HG03342 (cell line): ENCODE data around the gene RIMBP3C.
"Not testable (repeated sequence)": the region's sequence is repeated elsewhere in the genome, so short reads cannot be mapped to it uniquely, and the experiment has no call there.

Source experiments
- ATAC-seq: cut with Tn5 transposase; IDR thresholded peaks from one replicate; pipeline ENCODE4 v1.9.1; 2021; ENCODE audit warnings: mild to moderate bottlenecking, moderate library complexity; ENCODE audit not compliant: unreplicated experiment

Gene RIMBP3C

DNA sequence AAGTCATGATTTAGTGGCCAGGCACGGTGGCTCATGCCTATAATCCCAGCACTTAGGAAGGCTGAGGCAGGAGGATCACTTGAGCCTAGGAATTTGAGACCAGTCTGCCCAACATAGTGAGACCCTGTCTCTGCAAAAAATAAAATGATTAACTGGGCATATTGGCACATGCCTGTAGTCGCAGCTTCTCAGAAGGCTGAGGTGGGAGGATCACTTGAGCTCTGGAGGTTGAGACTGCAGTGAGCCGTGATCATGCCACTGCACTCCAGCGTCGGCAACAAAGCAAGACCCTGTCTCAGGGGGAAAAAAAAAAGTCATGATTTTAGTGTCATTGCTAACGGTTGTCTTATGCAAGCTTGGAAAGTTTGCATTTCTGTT, 28.2 kb upstream of the RIMBP3C start:
- no peak for ATAC-seq

DNA sequence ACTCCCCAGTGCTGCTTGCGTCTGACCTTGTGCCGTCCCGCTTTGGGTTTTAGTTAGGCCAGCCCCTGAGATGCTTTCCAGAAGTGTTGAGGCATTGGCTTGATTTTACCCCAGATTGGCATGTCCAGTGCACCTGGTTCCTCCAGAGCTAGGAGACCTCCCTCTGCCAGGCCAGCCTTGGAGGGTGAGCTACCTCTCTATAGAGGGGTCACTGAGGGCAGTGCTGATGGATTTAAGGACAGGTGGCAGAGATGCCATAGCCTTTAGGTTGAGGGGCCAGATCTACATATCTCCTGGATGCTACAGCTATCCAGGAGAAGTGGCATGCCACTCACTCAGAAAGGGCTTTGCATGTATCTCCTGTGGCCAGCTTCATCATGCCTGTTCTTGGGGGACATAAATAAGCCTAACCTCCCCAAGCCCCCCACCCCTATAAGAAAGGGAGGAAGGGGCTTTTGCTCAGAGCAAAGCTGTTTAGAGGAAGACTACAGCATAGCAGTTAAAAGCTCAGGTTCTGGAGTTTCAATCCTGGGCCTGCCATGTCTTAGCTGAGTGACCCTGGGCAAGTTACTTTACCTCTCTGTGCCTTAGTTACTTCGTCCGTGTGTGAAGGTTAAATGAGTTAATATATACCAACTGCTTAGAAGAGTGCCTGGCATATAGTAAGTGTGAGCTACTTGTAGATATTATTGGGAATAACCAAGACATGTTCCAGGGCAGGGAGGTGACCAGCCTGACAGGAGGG, 22.7 kb upstream of the RIMBP3C start:
- no peak for ATAC-seq

GRCh38 chr22:21573293-21573734, 22.1 kb upstream of the RIMBP3C start:
- no peak for ATAC-seq

DNA sequence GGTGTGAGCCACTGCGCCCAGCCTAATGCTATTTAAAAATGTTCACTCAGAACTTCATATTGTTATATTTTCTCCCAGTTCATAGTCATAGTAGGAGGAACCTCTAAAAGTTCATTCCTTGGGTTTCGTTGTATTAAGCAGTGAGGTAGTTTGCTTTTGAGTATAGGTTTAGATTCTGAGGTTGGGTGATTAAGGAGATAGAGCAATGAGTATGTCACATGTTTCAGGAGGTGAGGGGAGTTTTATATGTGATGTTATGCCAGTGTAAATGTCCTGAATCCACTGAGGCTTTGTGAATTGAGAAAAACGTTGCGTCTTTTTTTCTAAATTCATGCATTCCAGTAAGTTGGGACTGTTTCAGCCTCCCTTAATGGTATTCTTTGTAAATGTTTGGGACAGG, 20.4 kb upstream of the RIMBP3C start:
- ATAC-seq, result no peak

GRCh38 chr22:21570398-21570797, 19.1 kb upstream of the RIMBP3C start:
- no peak for ATAC-seq

DNA sequence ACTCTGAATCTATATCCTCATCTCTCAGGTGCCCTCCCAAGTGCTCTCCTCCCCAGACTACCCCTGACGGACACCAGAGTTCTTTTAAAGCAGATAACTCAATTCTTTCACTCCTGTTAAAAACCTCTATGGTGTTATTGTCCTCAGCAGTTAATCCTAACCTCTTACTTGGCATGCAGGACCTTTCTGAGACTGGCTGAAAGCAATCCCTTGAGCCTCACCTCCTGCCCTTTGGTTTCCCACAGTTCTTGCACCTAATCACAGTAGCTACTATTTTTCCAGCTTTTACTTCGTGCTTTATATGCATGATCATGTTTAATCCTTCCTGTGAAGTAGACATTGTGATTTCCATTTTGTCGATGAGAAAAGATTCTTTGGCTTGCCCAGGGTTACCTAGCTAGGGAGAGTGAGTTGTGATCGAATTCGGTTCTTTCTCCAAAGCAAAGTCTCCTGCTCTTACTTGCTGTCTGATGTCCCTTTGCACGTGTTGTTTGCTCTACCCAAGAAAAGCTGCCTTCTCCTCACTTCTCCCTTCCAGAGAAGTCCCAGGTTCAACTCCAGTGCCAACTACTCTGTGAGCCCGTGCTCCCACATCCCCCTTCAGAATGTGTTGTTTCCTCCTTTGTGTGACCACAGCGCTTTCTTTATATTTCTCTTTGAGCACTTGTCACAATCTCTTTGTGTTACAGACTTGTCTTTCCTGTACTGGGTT, 18.4 kb upstream of the RIMBP3C start:
- no peak for ATAC-seq

DNA sequence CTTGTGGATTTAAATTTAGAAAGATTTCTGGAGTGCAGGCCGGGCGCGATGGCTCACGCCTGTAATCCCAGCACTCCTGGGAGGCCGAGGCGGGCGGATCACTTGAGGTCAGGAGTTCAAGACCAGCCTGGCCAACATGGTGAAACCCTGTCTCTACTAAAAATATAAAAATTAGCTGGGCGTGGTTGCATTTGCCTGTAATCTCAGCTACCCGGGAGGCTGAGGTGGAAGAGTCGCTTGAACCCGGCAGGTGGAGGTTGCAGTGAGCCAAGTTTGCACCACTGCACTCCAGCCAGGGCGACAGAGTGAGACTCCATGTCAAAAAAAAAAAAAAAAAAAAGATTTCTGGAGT, 17.8 kb upstream of the RIMBP3C start:
- ATAC-seq, result not testable (repeated sequence)

DNA sequence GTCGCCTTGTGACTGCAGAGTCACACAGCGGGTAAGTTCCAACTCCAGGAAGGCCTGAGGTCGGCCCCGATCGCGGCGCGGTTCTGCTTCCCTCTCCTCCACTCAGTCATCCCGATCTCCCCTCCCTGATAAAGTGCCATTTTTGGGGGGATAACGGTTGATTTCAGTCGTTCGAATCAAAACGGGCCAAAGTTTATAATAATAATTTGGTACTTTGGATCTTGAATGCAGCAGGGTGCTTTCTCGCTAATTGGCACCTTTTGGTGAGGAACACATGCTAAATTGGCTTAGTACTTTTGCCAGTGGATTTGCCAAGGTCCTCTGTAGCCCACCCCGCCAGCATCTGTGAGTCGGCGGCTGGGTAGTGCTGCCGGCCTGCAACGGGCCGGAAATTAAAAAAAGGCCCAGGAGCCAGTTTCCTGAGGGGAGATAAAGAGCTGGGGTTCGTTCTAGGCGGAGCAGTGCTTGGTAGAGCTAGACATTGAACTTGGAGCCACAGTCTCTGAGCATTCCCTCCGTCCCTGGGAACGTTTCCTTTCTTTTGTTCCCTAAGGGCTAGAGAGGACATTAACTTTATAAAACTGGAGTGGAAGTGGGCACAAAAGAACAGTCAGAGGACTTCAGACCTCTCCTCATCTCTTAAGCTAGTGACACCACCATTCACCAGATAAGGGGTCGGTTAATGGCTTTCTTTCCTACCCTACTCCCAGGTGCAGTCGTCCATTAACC, 17.2 kb upstream of the RIMBP3C start:
- peak; percentile 25 for ATAC-seq

DNA sequence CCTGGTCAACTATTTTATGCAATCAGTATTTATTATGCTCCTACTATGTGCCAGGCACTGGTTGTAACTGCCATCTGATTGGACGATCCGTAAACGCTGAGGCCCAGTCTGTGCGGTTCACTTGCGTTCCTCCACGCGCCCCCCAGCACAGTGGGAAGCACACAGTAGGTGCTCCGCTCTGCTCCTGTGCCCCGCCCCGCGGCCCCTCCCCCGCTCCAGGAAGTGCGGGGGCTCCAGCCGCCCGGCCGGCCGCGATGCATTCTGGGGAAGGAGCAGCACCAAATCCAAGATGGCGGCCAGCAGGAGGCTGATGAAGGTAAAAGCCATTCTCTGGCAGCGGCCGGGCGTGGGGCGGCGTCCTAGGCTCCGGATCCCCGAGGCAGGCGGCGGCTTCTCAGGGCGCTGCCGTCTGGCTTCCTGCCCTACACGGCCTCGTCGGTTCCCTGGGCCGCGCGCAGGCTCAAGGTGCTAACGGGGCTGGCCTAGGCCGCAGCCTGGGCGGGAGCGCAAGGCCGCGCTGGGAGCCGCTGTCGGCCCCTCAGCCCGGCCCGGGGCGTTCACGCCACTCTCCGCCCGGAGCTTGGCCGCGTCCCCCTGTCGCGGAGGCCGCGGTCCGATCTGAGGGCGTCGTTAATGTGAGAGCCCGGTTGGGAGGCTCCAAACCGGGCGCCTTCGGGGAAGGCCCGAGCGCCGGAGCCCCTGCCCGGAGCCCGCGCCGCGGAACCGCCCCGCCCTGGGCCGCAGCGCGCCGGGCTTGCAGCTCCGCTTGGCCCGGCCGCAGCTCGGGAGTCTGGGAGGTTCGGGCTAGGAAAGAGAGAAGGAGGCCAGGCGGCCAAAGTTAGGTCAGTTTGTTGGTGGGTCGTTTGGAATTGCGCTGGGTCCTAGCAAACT, 16.4 kb upstream of the RIMBP3C start, which contains the start of gene UBE2L3:
UBE2L3 (plus strand) TSS at position 259 of the 891 bp plus-strand sequence; CDS start at position 290, 31 bp downstream.
- ATAC-seq, result peak; percentile 65

DNA sequence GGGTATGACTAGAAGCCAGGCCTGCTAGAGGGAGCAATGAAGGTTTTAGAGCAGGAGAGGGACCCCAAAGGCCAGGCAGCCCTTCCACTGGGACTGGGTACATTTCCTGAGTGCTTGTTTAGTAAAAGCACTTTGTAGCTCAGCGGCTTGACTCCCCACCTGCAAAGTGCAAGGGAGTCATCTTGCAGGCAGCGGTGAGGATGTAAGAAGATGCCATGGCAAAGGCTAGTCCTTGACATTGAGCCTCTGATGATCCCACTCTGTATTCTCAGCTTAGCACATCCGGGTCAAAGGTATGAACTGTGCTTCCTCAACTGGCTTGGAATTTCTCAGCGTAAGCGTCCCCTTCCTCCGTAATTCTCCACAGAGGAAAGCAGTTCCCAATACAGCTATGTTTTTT, 13.2 kb upstream of the RIMBP3C start:
- ATAC-seq, result no peak

DNA sequence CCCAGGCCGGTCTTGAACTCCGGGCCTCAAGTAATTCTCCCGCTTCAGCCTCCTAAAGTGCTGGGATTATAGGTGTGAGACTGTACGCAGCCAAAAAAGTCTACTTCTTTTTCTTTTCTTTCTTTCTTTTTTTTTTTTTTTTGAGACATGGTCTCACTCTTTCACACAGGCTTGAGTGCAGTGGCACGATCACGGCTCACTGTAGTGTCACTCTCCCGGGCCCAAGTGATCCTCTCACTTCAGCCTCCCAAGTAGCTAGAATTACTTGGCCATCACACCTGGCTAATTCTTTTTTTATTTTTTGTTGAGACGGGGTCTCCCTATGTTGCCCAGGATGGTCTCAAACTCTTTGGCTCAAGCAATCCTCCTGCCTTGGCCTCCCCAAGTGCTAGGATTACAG, 12.7 kb upstream of the RIMBP3C start:
- no peak for ATAC-seq

DNA sequence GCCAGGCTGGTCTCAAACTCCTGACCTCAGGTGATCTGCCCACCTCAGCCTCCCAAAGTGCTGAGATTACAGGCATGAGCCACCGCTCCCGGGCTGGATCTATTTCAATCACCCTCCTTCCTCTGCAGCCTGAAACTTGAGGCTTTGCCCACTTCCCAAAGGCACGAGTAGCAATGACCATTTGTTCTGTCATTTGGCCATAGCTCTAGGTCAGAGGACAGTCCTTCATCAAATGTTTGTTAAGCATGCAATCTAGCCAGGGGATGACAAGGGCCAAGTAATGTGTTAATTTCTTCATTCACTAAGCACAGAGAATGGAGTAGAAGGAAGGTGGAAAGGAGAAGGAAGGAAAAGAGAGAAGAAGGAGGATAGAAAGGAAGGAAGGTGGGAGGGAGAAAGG, 9.4 kb upstream of the RIMBP3C start:
- ATAC-seq, result not testable (repeated sequence)

GRCh38 chr22:21559345-21560125, 8.3 kb upstream of the RIMBP3C start:
- ATAC-seq, result not testable (repeated sequence)

- ATAC-seq, result not testable (repeated sequence)
Observed at GRCh38 chr22:21550678-21551047, 598 bp downstream of the RIMBP3C start.

GRCh38 chr22:21550008-21550677, 1.1 kb downstream of the RIMBP3C start:
- peak; percentile 53 for ATAC-seq

GRCh38 chr22:21549558-21549957, 1.7 kb downstream of the RIMBP3C start:
- not testable (repeated sequence) for ATAC-seq

GRCh38 chr22:21544432-21545322, 6.6 kb downstream of the RIMBP3C start:
- not testable (repeated sequence) for ATAC-seq

- not testable (repeated sequence) for ATAC-seq
Observed at GRCh38 chr22:21539862-21540261, 11.4 kb downstream of the RIMBP3C start.
